Measurements from ENCODE around the gene NKAIN2. TPM values are rescaled to one million over a fixed set of nuclear protein-coding genes. Genes with fewer than 3 reads are reported as not detected.

The NKAIN2 gene
- polyA plus RNA-seq, 1 of the 3 experiments (the other 2 are of a cell fraction), result not detected

DNA sequence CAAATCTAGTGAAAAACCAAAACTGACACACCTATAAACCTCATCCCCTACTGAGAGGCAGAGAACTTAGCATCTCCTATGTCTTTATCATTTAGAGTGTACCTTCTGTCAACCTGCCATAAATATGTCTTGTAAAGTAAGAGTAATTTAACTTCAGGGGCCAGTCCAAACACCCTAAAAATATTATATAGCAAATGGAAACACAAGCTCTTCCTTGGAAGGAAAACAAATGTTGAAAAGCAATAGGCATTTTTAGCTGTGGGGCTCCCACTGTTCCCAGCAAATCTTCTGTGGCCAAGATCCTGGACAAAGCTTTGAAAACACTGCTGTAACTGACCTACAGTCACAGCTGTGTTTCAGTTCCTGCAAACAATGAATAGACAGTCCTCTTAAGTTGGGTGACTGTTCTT is 1018.5 kb downstream of the NKAIN2 start:
- Histone ChIP-seq H3K4me1 (ENCODE audit: control insufficient read depth in 1 of 2, insufficient read depth in 2 of 2, low read depth in 1 of 2, low read length in 1 of 2) (no peaks in the 10 kb centered on the region), H2AFZ (ENCODE audit: low read depth) (no peak overlapping the region), H3K9ac (no peak overlapping the region), H3F3A (replicated peaks; ENCODE audit: insufficient read depth) (no peaks in the 10 kb centered on the region), H4K20me1 (ENCODE audit: insufficient read depth) (no peaks in the 10 kb centered on the region), H3K36me3 (replicated peaks in 1 of 2; ENCODE audit: control insufficient read depth in 1 of 2, insufficient read depth in 2 of 2, low read length in 1 of 2) (no peaks in the 10 kb centered on the region), H3K79me2 (ENCODE audit: insufficient read depth) (no peaks in the 10 kb centered on the region), H3K27ac (ENCODE audit: low read depth in 2 of 2, low read length in 1 of 2) (no peak overlapping the region), H3K9me3 (no peaks in the 10 kb centered on the region), H3K27me3 (ENCODE audit: insufficient read depth) (no peaks in the 10 kb centered on the region; the same call in 1 of the 2 replicates), H3K4me3 (ENCODE audit: low read depth in 2 of 2, low read length in 1 of 2) (no peak overlapping the region), H3K4me2 (no peak overlapping the region), H3K9me2 (no peaks in the 10 kb centered on the region)
- no peak for TF ChIP-seq EZH2phosphoT487 (IDR thresholded peaks at IDR 0.05; ENCODE audit: borderline replicate concordance, low read depth)
- no peak for TF ChIP-seq NRF1 (IDR thresholded peaks at IDR 0.05; ENCODE audit: low read depth, low read length)
- no peak for TF ChIP-seq GATA2 (CRISPR knock-in tag; IDR thresholded peaks at IDR 0.05)
- TF ChIP-seq EP300 (IDR thresholded peaks at IDR 0.05; ENCODE audit: borderline replicate concordance in 1 of 2, low read depth in 1 of 2, low read length in 1 of 2), result no peak
- no peak for TF ChIP-seq CHD2 (IDR thresholded peaks at IDR 0.05; ENCODE audit: low read length, partially characterized antibody)
- TF ChIP-seq SIN3A (IDR thresholded peaks at IDR 0.05; ENCODE audit: borderline replicate concordance, low read depth, low read length), result no peak
- no peak for TF ChIP-seq FOXJ3 (CRISPR knock-in tag; IDR thresholded peaks at IDR 0.05)
- no peak for TF ChIP-seq GABPA (IDR thresholded peaks at IDR 0.05; ENCODE audit: low read depth)
- TF ChIP-seq RFX5 (IDR thresholded peaks at IDR 0.05; ENCODE audit: low read length), result no peak
- no peak for TF ChIP-seq YY1 (IDR thresholded peaks at IDR 0.05; ENCODE audit: low read depth)
- TF ChIP-seq, protein P1, sequence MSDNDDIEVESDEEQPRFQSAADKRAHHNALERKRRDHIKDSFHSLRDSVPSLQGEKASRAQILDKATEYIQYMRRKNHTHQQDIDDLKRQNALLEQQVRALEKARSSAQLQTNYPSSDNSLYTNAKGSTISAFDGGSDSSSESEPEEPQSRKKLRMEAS (IDR thresholded peaks at IDR 0.05; ENCODE audit: low read depth), result no peak
- no peak for TF ChIP-seq RCOR1 (IDR thresholded peaks at IDR 0.05; ENCODE audit: low read length)
- no peak for TF ChIP-seq JUND (IDR thresholded peaks at IDR 0.05)
- no peak for TF ChIP-seq RXRA (IDR thresholded peaks at IDR 0.05; ENCODE audit: borderline replicate concordance, low read depth)
- TF ChIP-seq POLR2AphosphoS5 (IDR thresholded peaks at IDR 0.05; ENCODE audit: low read depth, low read length), result no peak
- no peak for TF ChIP-seq MXI1 (IDR thresholded peaks at IDR 0.05; ENCODE audit: low read depth, low read length)
- no peak for TF ChIP-seq RAD21 (IDR thresholded peaks at IDR 0.05; ENCODE audit: low read length)
- POLR2A ChIA-PET, result no interaction called here
- CTCF ChIA-PET, result no interaction called here
- DNase-seq, result no peak

DNA sequence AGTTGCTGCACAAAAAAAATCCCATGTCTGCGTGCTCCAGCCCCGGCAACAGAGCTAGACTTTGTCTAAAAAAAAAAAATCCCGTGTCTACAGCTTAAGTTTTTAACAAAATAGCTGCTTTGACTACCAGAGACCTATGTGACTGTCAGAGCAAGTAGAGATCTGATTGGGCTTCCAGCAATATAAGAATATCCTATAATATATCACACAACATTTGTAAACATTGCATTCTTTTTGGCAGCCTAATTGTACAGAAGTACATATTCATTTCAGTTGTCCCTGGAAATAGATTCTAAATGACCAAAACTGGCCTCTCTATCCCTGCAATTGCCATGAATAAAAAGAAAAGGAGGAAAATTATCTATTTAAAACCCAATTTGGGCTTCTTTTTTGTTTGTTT is 1019.1 kb downstream of the NKAIN2 start:
- Histone ChIP-seq H3K27me3 (ENCODE audit: insufficient read depth) (no peaks in the 10 kb centered on the region; the same call in 1 of the 2 replicates), H3F3A (replicated peaks; ENCODE audit: insufficient read depth) (no peaks in the 10 kb centered on the region), H3K4me2 (no peak overlapping the region), H2AFZ (ENCODE audit: low read depth) (no peak overlapping the region), H3K36me3 (replicated peaks in 1 of 2; ENCODE audit: control insufficient read depth in 1 of 2, insufficient read depth in 2 of 2, low read length in 1 of 2) (no peaks in the 10 kb centered on the region), H3K4me1 (ENCODE audit: control insufficient read depth in 1 of 2, insufficient read depth in 2 of 2, low read depth in 1 of 2, low read length in 1 of 2) (no peaks in the 10 kb centered on the region), H3K9me2 (no peaks in the 10 kb centered on the region), H3K27ac (ENCODE audit: low read depth in 2 of 2, low read length in 1 of 2) (no peak overlapping the region), H3K9me3 (no peaks in the 10 kb centered on the region), H3K9ac (no peak overlapping the region), H4K20me1 (ENCODE audit: insufficient read depth) (no peaks in the 10 kb centered on the region), H3K4me3 (ENCODE audit: low read depth in 2 of 2, low read length in 1 of 2) (no peak overlapping the region), H3K79me2 (ENCODE audit: insufficient read depth) (no peaks in the 10 kb centered on the region)
- CTCF ChIA-PET, result no interaction called here
- 0% methylated on average over 3 of the region's 3 CpGs for WGBS (ENCODE audit: low lambda C conversion rate)
- POLR2A ChIA-PET, result no interaction called here
- DNase-seq, result no peak
- TF ChIP-seq GATA2 (CRISPR knock-in tag; IDR thresholded peaks at IDR 0.05), result no peak
- no peak for TF ChIP-seq FOXM1 (IDR thresholded peaks at IDR 0.05; ENCODE audit: low read depth)
- TF ChIP-seq, protein P2, sequence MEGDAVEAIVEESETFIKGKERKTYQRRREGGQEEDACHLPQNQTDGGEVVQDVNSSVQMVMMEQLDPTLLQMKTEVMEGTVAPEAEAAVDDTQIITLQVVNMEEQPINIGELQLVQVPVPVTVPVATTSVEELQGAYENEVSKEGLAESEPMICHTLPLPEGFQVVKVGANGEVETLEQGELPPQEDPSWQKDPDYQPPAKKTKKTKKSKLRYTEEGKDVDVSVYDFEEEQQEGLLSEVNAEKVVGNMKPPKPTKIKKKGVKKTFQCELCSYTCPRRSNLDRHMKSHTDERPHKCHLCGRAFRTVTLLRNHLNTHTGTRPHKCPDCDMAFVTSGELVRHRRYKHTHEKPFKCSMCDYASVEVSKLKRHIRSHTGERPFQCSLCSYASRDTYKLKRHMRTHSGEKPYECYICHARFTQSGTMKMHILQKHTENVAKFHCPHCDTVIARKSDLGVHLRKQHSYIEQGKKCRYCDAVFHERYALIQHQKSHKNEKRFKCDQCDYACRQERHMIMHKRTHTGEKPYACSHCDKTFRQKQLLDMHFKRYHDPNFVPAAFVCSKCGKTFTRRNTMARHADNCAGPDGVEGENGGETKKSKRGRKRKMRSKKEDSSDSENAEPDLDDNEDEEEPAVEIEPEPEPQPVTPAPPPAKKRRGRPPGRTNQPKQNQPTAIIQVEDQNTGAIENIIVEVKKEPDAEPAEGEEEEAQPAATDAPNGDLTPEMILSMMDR (IDR thresholded peaks at IDR 0.05), result no peak
- no peak for TF ChIP-seq NFIC (IDR thresholded peaks at IDR 0.05; ENCODE audit: borderline replicate concordance)
- TF ChIP-seq RCOR1 (IDR thresholded peaks at IDR 0.05; ENCODE audit: low read length), result no peak
- no peak for TF ChIP-seq RFX5 (IDR thresholded peaks at IDR 0.05; ENCODE audit: low read length)
- TF ChIP-seq, protein P3, sequence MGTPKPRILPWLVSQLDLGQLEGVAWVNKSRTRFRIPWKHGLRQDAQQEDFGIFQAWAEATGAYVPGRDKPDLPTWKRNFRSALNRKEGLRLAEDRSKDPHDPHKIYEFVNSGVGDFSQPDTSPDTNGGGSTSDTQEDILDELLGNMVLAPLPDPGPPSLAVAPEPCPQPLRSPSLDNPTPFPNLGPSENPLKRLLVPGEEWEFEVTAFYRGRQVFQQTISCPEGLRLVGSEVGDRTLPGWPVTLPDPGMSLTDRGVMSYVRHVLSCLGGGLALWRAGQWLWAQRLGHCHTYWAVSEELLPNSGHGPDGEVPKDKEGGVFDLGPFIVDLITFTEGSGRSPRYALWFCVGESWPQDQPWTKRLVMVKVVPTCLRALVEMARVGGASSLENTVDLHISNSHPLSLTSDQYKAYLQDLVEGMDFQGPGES (IDR thresholded peaks at IDR 0.05; ENCODE audit: low read depth, low read length), result no peak
- no peak for TF ChIP-seq SMC3 (IDR thresholded peaks at IDR 0.05; ENCODE audit: low read depth, low read length)
- TF ChIP-seq MEF2A (IDR thresholded peaks at IDR 0.05; ENCODE audit: borderline replicate concordance, low read depth), result no peak
- TF ChIP-seq TEAD4 (IDR thresholded peaks at IDR 0.05; ENCODE audit: borderline replicate concordance, insufficient read depth), result no peak
- TF ChIP-seq, protein P4, sequence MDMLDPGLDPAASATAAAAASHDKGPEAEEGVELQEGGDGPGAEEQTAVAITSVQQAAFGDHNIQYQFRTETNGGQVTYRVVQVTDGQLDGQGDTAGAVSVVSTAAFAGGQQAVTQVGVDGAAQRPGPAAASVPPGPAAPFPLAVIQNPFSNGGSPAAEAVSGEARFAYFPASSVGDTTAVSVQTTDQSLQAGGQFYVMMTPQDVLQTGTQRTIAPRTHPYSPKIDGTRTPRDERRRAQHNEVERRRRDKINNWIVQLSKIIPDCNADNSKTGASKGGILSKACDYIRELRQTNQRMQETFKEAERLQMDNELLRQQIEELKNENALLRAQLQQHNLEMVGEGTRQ (IDR thresholded peaks at IDR 0.05; ENCODE audit: borderline replicate concordance, low read depth, low read length), result no peak
- TF ChIP-seq EP300 (IDR thresholded peaks at IDR 0.05; ENCODE audit: borderline replicate concordance in 1 of 2, low read depth in 1 of 2, low read length in 1 of 2), result no peak
- no peak for TF ChIP-seq MXI1 (IDR thresholded peaks at IDR 0.05; ENCODE audit: low read depth, low read length)
- no peak for TF ChIP-seq NRF1 (IDR thresholded peaks at IDR 0.05; ENCODE audit: low read depth, low read length)
- TF ChIP-seq FOSL2 (IDR thresholded peaks at IDR 0.05; ENCODE audit: borderline replicate concordance, low read depth), result no peak
- no peak for TF ChIP-seq ELF1 (IDR thresholded peaks at IDR 0.05)

Data from SK-N-SH (cell line).